Activated CD8-positive, alpha-beta T cell treated with anti-CD3 and anti-CD28 coated beads, Interleukin-2, amount 10 ng/mL, durations not matched to agents 7 days and 5 days (primary cell): ENCODE data around the gene DICER1. TPM values are rescaled to one million over a fixed set of nuclear protein-coding genes. Genes with fewer than 3 reads are reported as not detected.

ENCODE experiments used
- ATAC-seq: fragments of 150-1000 bp; cut with Tn5 transposase; one replicate; pipeline ENCODE4 v1.10.0; 2021; ENCODE audit warnings: moderate library complexity
- CTCF ChIA-PET: fragments of 350-600 bp; sonication (Branson Sonifier 250); formaldehyde crosslinking; loops from one replicate; lab custom pipeline; 2021; ENCODE audit warnings: antibody characterized with exemption; lab: Charles Lee
- POLR2A ChIA-PET: fragments of 350-600 bp; sonication (Branson Sonifier 250); formaldehyde crosslinking; loops from one replicate; lab custom pipeline; 2021; ENCODE audit warnings: antibody characterized with exemption; lab: Charles Lee
- DNase-seq: peaks from one replicate; pipeline ENCODE4 v3.0.0-alpha.2; 2020
- H3K27ac Mint-ChIP-seq: one replicate; pipeline ENCODE4 v1.8.0; 2021; ENCODE audit warnings: mild to moderate bottlenecking, mixed read lengths
- H3K27me3 Mint-ChIP-seq: one replicate; pipeline ENCODE4 v1.8.0; 2021; ENCODE audit warnings: low read depth, mixed read lengths
- H3K36me3 Mint-ChIP-seq: one replicate; pipeline ENCODE4 v1.8.0; 2021; ENCODE audit warnings: low read depth, mixed read lengths
- H3K4me1 Mint-ChIP-seq: one replicate; pipeline ENCODE4 v1.8.0; 2021; ENCODE audit warnings: low read depth, mixed read lengths
- H3K4me3 Mint-ChIP-seq: one replicate; pipeline ENCODE4 v1.8.0; 2021; ENCODE audit warnings: mild to moderate bottlenecking, mixed read lengths
- H3K9me3 Mint-ChIP-seq: one replicate; pipeline ENCODE4 v1.8.0; 2022; ENCODE audit warnings: mixed read lengths; ENCODE audit not compliant: insufficient read depth
- total RNA-seq, 2 experiments: library from RNA; stranded (reverse); gene quantifications; one replicate each; pipeline ENCODE4 v1.2.3, GENCODE V29; 2021

DICER1 gene
- total RNA-seq, 2 experiments from 2014 or later, result 57.5 to 59.7 TPM

DNA sequence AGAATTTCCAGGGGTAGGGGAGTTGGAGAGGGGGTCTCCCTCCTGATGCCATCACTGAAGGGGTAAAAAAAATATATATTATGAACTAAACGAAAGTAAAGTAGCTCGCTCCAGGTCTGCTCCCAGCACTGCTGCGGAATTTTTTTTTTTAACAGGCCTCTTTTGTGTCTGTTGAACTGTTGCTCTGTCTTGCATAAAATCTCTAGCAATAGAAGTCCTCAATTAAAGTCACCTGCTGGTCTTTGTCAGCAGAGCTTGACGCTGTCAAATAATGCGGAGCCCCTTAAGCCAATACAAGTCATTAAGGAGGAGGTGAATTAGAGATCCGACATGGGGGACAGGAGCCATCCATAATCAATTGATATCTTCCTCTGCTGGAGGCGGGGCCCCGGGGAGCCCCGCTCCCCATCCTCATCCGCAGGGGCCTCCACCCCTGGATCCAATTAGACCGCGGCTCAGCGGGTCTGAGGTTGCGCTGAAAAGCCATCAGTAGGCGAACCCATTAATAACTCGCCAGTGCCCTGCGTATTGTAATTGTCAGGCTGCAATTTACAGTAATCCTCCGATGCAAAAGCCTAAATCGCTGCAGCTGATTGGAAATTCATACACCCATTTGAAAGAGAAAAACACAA is 85.6 kb downstream of the DICER1 start:
- no peak for ATAC-seq
- DNase-seq, result no peak
- ChIA-PET POLR2A (no interaction called here), CTCF (interaction anchor here (0.9 kb wide), 1 partner anchor 9 kb away, joined by 3 read pairs; no protein-coding TSS in a partner anchor)
- Mint-ChIP-seq H3K27ac (no peak overlapping the region), H3K9me3 (no peaks in the 10 kb centered on the region), H3K4me3 (no peak overlapping the region), H3K27me3 (peaks cover 5% of the 10 kb centered on the region), H3K4me1 (no peaks in the 10 kb centered on the region), H3K36me3 (no peaks in the 10 kb centered on the region)

- H3K36me3 Mint-ChIP-seq, result no peaks in the 10 kb centered on the region
- no peak overlapping the region for H3K27ac Mint-ChIP-seq
- no peaks in the 10 kb centered on the region for H3K9me3 Mint-ChIP-seq
- ChIA-PET POLR2A (no interaction called here), CTCF (interaction anchor here (0.9 kb wide), 1 partner anchor 10 kb away, joined by 3 read pairs; no protein-coding TSS in a partner anchor)
- peaks cover 3% of the 10 kb centered on the region for H3K27me3 Mint-ChIP-seq
- DNase-seq (no peak), ATAC-seq (no peak)
- H3K4me1 Mint-ChIP-seq, result no peaks in the 10 kb centered on the region
- no peak overlapping the region for H3K4me3 Mint-ChIP-seq
Measured at GRCh38 chr14:95070748-95071435, 86.4 kb downstream of the DICER1 start.

GRCh38 chr14:95069547-95069946 is 87.8 kb downstream of the DICER1 start:
- no peaks in the 10 kb centered on the region for H3K4me1 Mint-ChIP-seq
- no peaks in the 10 kb centered on the region for H3K36me3 Mint-ChIP-seq
- DNase-seq (no peak), ATAC-seq (no peak)
- H3K27ac Mint-ChIP-seq, result no peak overlapping the region
- POLR2A ChIA-PET, result no interaction called here
- no peak overlapping the region for H3K4me3 Mint-ChIP-seq
- H3K9me3 Mint-ChIP-seq, result no peaks in the 10 kb centered on the region
- H3K27me3 Mint-ChIP-seq, result peaks cover 3% of the 10 kb centered on the region
- CTCF ChIA-PET, result no interaction called here

GRCh38 chr14:95069018-95069417 is 88.3 kb downstream of the DICER1 start:
- POLR2A ChIA-PET, result no interaction called here
- CTCF ChIA-PET, result no interaction called here
- no peak for DNase-seq
- H3K27ac Mint-ChIP-seq, result no peak overlapping the region
- H3K27me3 Mint-ChIP-seq, result peaks cover 3% of the 10 kb centered on the region
- ATAC-seq, result no peak
- no peaks in the 10 kb centered on the region for H3K9me3 Mint-ChIP-seq
- no peaks in the 10 kb centered on the region for H3K36me3 Mint-ChIP-seq
- H3K4me1 Mint-ChIP-seq, result no peaks in the 10 kb centered on the region
- H3K4me3 Mint-ChIP-seq, result no peak overlapping the region

GRCh38 chr14:95068521-95068920 is 88.8 kb downstream of the DICER1 start:
- H3K9me3 Mint-ChIP-seq, result no peaks in the 10 kb centered on the region
- no peak for ATAC-seq

DNA sequence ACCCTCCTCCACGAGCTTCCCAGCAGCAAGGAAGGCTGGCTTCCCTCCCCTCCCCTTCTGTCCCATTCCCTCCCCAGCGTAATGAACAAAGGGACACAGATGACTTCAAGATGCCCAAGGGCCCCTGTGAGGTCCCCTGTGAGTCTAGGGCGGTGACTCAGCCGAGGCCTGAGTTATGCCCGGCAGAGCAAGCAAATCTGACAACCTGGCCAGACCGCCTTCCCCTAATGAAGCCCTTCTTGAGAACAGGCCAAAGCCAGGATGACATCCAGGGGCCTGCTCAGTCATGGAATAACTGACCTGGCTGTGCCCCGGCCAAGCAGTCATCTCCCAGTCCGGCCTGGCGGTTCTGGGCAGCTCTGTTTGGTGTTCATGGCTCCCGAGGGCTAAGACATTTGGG is 89.2 kb downstream of the DICER1 start:
- ChIA-PET CTCF (no interaction called here), POLR2A (interaction anchor here (0.6 kb wide), 1 partner anchor 342 kb away, joined by 3 read pairs; no protein-coding TSS in a partner anchor)
- Mint-ChIP-seq H3K4me1 (no peaks in the 10 kb centered on the region), H3K27me3 (peaks cover 2% of the 10 kb centered on the region), H3K27ac (no peak overlapping the region), H3K4me3 (no peak overlapping the region), H3K36me3 (no peaks in the 10 kb centered on the region), H3K9me3 (no peaks in the 10 kb centered on the region)
- DNase-seq (no peak), ATAC-seq (no peak)

More at GRCh38 chr14:95068521-95068920, 88.8 kb downstream of the DICER1 start:
- no peak overlapping the region for H3K27ac Mint-ChIP-seq
- ChIA-PET POLR2A (interaction anchor here (0.6 kb wide), 1 partner anchor 342 kb away, joined by 3 read pairs; no protein-coding TSS in a partner anchor), CTCF (no interaction called here)
- H3K36me3 Mint-ChIP-seq, result no peaks in the 10 kb centered on the region
- DNase-seq, result no peak
- H3K4me3 Mint-ChIP-seq, result no peak overlapping the region
- H3K4me1 Mint-ChIP-seq, result no peaks in the 10 kb centered on the region
- H3K27me3 Mint-ChIP-seq, result peaks cover 3% of the 10 kb centered on the region

- H3K27ac Mint-ChIP-seq, result no peak overlapping the region
- ChIA-PET CTCF (no interaction called here), POLR2A (no interaction called here)
- no peaks in the 10 kb centered on the region for H3K36me3 Mint-ChIP-seq
- no peaks in the 10 kb centered on the region for H3K9me3 Mint-ChIP-seq
- no peaks in the 10 kb centered on the region for H3K27me3 Mint-ChIP-seq
- H3K4me3 Mint-ChIP-seq, result no peak overlapping the region
- DNase-seq (no peak), ATAC-seq (no peak)
- no peaks in the 10 kb centered on the region for H3K4me1 Mint-ChIP-seq
Measured at GRCh38 chr14:95067526-95067925, 89.8 kb downstream of the DICER1 start.

DNA sequence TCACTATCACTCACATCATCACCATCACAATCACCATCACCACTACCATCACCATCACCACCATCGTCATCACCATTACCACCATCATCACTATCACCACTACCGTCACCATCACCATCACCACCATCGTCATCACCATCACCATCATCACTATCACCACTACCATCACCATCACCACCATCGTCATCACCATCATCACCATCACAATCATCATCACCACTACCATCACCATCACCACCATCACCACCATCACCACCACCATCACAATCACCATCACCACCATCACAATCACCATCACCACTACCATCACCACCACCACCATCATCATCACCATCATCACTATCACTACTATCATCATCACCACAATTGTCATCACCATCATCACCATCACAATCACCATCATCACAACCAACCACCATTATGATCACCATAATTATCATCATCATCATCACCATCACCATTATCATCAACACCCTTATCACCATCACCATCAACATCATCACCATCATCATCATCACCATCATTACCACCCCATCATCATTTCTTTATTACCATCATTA is 90.8 kb downstream of the DICER1 start:
- Mint-ChIP-seq H3K36me3 (no peaks in the 10 kb centered on the region), H3K4me1 (no peaks in the 10 kb centered on the region), H3K27ac (no peak overlapping the region), H3K4me3 (no peak overlapping the region), H3K9me3 (no peaks in the 10 kb centered on the region), H3K27me3 (no peaks in the 10 kb centered on the region)
- POLR2A ChIA-PET, result no interaction called here
- no peak for ATAC-seq
- no peak for DNase-seq
- CTCF ChIA-PET, result no interaction called here

- H3K27me3 Mint-ChIP-seq, result no peaks in the 10 kb centered on the region
- no peak overlapping the region for H3K27ac Mint-ChIP-seq
- H3K4me3 Mint-ChIP-seq, result no peak overlapping the region
- no peak for ATAC-seq
- DNase-seq, result no peak
- ChIA-PET CTCF (no interaction called here), POLR2A (no interaction called here)
- no peaks in the 10 kb centered on the region for H3K9me3 Mint-ChIP-seq
- H3K36me3 Mint-ChIP-seq, result no peaks in the 10 kb centered on the region
- H3K4me1 Mint-ChIP-seq, result peaks cover 2% of the 10 kb centered on the region
Measured at GRCh38 chr14:95065411-95065810, 91.9 kb downstream of the DICER1 start.

DNA sequence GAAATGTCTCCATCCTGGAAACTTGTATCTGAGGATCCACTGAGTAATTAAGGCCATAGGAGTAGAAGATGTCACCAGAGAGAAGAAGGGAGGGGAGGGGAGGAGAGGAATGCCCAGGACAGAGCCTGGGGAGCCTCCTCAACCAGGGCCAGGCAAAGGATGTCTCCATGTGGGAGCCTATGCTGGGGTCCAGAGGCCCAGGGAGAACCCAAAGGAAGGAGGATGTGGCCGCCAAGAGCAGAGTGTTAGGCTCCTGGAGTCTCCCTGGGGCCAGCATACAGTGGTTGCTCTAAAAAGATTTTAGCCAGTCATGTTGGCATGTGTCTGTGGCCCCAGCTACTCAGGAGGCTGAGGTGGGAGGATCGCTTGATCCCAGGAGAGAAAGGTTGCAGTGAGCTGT is 92.6 kb downstream of the DICER1 start:
- Mint-ChIP-seq H3K27me3 (no peaks in the 10 kb centered on the region), H3K4me1 (peaks cover 4% of the 10 kb centered on the region), H3K9me3 (no peaks in the 10 kb centered on the region), H3K36me3 (no peaks in the 10 kb centered on the region), H3K4me3 (no peak overlapping the region), H3K27ac (no peak overlapping the region)
- ChIA-PET CTCF (no interaction called here), POLR2A (no interaction called here)
- DNase-seq (no peak), ATAC-seq (no peak)

GRCh38 chr14:95064256-95064655 is 93.1 kb downstream of the DICER1 start:
- H3K27me3 Mint-ChIP-seq, result no peaks in the 10 kb centered on the region
- no peak overlapping the region for H3K4me3 Mint-ChIP-seq
- ATAC-seq (no peak), DNase-seq (no peak)
- H3K27ac Mint-ChIP-seq, result no peak overlapping the region
- ChIA-PET POLR2A (no interaction called here), CTCF (no interaction called here)
- no peaks in the 10 kb centered on the region for H3K9me3 Mint-ChIP-seq
- H3K4me1 Mint-ChIP-seq, result peaks cover 7% of the 10 kb centered on the region
- H3K36me3 Mint-ChIP-seq, result no peaks in the 10 kb centered on the region

GRCh38 chr14:95063391-95063790 is 93.9 kb downstream of the DICER1 start:
- Mint-ChIP-seq H3K27ac (no peak overlapping the region), H3K4me1 (peaks cover 16% of the 10 kb centered on the region), H3K9me3 (no peaks in the 10 kb centered on the region), H3K27me3 (no peaks in the 10 kb centered on the region), H3K4me3 (no peak overlapping the region), H3K36me3 (no peaks in the 10 kb centered on the region)
- ChIA-PET POLR2A (no interaction called here), CTCF (no interaction called here)
- ATAC-seq (no peak), DNase-seq (no peak)
